ENCODE data around the gene UBR3. TPM values are rescaled to one million over a fixed set of nuclear protein-coding genes. Genes with fewer than 3 reads are reported as not detected.

The UBR3 gene
- 32.5 and 34.4 TPM in 2 replicates for total RNA-seq (ENCODE audit: low replicate concordance)
- long read RNA-seq, partial matches to known transcripts: 4 of 4 reads
- long read RNA-seq, other reads (novel, unspliced or antisense): 0 of 4 reads

GRCh38 chr2:169827272-169828140 is at the start of gene UBR3:
Gene UBR3 (plus strand): TSS chr2:169827454. CDS start chr2:169827508, 54 bp downstream.
- H3K27me3 Mint-ChIP-seq: no peaks in the 10 kb centered on the region
- H3K27ac Mint-ChIP-seq: peak within 1 kb of the TSS; percentile 96
- H3K36me3 Mint-ChIP-seq: peaks cover 10% of the 10 kb centered on the region
- H3K4me1 Mint-ChIP-seq (ENCODE audit: unreplicated experiment): peaks cover 38% of the 10 kb centered on the region
- DNase-seq (ENCODE audit: extremely low spot score, unreplicated experiment): peak; percentile 94
- peak within 1 kb of the TSS; percentile 100 for H3K4me3 Mint-ChIP-seq
- TF ChIP-seq CTCF (conservative IDR thresholded peaks at IDR 0.05): peak; percentile 15
- H3K9me3 Mint-ChIP-seq: no peaks in the 10 kb centered on the region

- H3K27ac Mint-ChIP-seq: no peak overlapping the region
- TF ChIP-seq CTCF (conservative IDR thresholded peaks at IDR 0.05): no peak
- H3K4me1 Mint-ChIP-seq (ENCODE audit: unreplicated experiment): peaks cover 13% of the 10 kb centered on the region
- no peak overlapping the region for H3K4me3 Mint-ChIP-seq
- H3K27me3 Mint-ChIP-seq: no peaks in the 10 kb centered on the region
- DNase-seq (ENCODE audit: extremely low spot score, unreplicated experiment): no peak
- no peaks in the 10 kb centered on the region for H3K9me3 Mint-ChIP-seq
- H3K36me3 Mint-ChIP-seq: no peaks in the 10 kb centered on the region
These were observed 48.8 kb upstream of the UBR3 start for GRCh38 chr2:169778446-169778845.

- no peak for TF ChIP-seq CTCF (conservative IDR thresholded peaks at IDR 0.05)
- no peak overlapping the region for H3K27ac Mint-ChIP-seq
- no peak for DNase-seq (ENCODE audit: extremely low spot score, unreplicated experiment)
- peaks cover 5% of the 10 kb centered on the region for H3K4me1 Mint-ChIP-seq (ENCODE audit: unreplicated experiment)
- no peaks in the 10 kb centered on the region for H3K36me3 Mint-ChIP-seq
- H3K9me3 Mint-ChIP-seq: no peaks in the 10 kb centered on the region
- no peak overlapping the region for H3K4me3 Mint-ChIP-seq
- no peaks in the 10 kb centered on the region for H3K27me3 Mint-ChIP-seq
These were observed 45.8 kb upstream of the UBR3 start for GRCh38 chr2:169781249-169782013.

- Mint-ChIP-seq H3K27ac (no peak overlapping the region), H3K36me3 (no peaks in the 10 kb centered on the region), H3K27me3 (no peaks in the 10 kb centered on the region), H3K4me1 (ENCODE audit: unreplicated experiment) (no peaks in the 10 kb centered on the region), H3K9me3 (no peaks in the 10 kb centered on the region), H3K4me3 (no peak overlapping the region)
- no peak for TF ChIP-seq CTCF (conservative IDR thresholded peaks at IDR 0.05)
- DNase-seq (ENCODE audit: extremely low spot score, unreplicated experiment): no peak
These were observed 44.7 kb upstream of the UBR3 start for GRCh38 chr2:169782513-169782912.

- H3K27ac Mint-ChIP-seq: no peak overlapping the region
- no peaks in the 10 kb centered on the region for H3K9me3 Mint-ChIP-seq
- H3K27me3 Mint-ChIP-seq: peaks cover 5% of the 10 kb centered on the region
- no peak for TF ChIP-seq CTCF (conservative IDR thresholded peaks at IDR 0.05)
- no peak for DNase-seq (ENCODE audit: extremely low spot score, unreplicated experiment)
- no peaks in the 10 kb centered on the region for H3K36me3 Mint-ChIP-seq
- H3K4me3 Mint-ChIP-seq: no peak overlapping the region
- H3K4me1 Mint-ChIP-seq (ENCODE audit: unreplicated experiment): peaks cover 6% of the 10 kb centered on the region
These were observed 36.7 kb upstream of the UBR3 start for GRCh38 chr2:169790581-169790980.

Measured in type B pancreatic cell (in vitro differentiated cells).